ENCODE measurements around the gene TRPM8.

GRCh38 chr2:233938676-233939370, 21.6 kb downstream of the TRPM8 start:
- TF ChIP-seq CTCF (IDR thresholded peaks at IDR 0.05) (no peak), POLR2A (IDR thresholded peaks at IDR 0.05) (no peak), POLR2AphosphoS5 (IDR thresholded peaks at IDR 0.05) (no peak), EP300 (IDR thresholded peaks at IDR 0.05) (no peak)

Measured in sigmoid colon (tissue), 4 donors.